HG02981 (cell line): Measurements from ENCODE around the gene TRPC4AP.

Experiments used
- ATAC-seq: cut with Tn5 transposase; IDR thresholded peaks from one replicate; pipeline ENCODE4 v1.9.1; 2021; ENCODE audit warnings: mild to moderate bottlenecking, moderate library complexity; ENCODE audit not compliant: unreplicated experiment

The TRPC4AP gene

DNA sequence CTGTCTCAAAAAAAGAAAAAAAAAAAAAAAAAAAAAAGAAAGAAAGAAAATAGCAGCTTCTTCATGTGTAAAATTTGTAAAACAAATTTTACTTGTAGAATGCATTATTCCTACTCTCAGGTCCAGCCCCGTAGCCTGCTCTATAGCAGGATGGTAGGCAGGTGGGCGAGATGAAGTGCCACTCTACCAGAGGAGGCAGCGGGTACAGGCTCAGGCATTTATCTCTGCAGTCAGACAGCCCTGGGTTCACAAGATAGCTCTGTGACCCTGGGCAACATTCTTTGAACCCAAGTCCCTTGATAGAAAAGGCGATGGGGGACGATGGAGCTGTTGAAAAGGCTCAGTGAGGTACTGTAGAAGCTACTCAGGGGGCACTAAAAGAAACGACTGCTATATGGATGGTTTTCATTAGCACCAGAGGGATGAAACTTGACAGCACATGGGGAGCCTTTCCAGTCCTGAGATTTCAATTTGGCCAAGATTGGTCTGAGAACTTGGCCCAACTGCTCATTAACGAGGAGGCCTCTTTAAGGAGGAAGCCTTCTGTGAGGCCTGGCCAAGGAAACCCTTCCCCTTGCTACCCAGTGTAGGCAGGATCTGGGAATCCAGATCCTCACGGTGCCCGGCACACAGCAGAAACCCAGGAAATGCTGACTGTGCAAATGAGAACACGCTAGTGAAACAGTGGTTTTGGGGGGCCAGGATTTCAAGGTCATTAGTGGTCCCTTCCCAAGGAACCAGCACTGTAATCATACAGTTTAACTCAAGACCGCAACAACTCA lies 73.8 kb downstream of the TRPC4AP start:
- ATAC-seq, result no peak

DNA sequence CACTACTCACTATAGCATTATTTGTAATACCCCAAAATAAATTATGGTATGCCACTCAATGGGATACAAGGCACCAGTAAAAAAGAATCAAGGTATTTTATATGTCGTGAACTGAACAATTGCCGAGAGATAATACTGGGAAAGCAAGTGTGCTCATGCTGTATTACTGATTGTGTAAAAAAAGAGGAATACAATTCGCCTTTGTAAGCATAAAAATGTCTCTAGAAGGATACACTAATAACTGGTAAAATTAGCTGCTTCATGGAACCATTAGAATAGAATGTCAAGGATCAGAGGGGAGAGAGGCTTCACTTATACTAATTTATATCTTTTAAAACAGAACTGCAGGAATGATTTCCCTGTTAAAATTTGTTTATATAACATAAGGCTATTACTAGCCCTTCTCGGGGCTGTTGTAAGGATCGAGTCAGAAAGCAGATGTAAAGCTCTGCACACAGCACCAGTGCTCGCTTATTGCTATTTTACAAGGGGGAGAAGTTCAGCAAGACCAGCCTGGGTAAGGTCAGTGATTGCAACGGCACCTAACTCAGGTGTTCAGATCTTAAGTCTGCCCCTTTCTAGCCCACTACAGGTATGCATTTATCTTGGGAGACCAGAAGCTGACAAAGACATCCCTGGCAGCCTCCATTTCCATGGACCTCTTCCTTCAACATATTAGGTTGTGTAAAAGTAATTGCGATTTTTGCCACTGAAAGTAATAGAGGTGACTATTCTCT lies 75.3 kb downstream of the TRPC4AP start:
- no peak for ATAC-seq

DNA sequence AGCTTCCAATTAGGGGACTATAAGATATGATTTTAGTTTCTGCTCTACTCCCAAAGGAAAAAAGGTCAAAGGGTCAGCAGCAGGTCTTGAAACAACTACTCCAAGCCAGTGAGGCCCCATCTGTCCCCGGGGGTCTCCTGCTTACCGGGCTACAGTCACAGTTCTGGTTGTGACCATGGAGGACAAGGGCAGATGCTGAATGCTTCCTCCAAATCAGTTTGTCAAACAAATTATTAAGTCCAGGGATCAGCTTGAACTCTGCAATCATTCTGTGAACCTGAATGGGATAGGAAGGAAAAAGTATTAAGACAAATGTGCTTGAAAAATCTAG lies 76.8 kb downstream of the TRPC4AP start:
- no peak for ATAC-seq

DNA sequence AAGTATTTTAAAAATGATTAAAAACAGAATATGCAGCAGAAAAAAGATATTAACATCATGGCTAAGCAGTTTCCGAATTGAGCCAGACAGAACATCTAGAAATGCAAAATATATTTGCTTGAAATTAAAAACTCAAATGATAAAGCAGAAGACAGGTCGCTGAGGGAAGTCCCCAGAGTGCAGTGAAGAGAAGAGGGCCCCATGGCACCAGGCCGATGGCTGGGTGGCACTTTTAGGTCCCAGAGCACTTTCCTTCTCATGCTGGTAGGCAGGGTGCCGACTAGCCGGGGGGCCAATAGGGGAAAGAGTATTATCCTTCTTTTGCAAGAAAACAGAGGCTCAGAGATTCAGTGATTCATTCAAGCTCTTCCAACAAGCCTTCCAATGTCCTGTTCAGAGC lies 78.1 kb downstream of the TRPC4AP start:
- ATAC-seq, result no peak

DNA sequence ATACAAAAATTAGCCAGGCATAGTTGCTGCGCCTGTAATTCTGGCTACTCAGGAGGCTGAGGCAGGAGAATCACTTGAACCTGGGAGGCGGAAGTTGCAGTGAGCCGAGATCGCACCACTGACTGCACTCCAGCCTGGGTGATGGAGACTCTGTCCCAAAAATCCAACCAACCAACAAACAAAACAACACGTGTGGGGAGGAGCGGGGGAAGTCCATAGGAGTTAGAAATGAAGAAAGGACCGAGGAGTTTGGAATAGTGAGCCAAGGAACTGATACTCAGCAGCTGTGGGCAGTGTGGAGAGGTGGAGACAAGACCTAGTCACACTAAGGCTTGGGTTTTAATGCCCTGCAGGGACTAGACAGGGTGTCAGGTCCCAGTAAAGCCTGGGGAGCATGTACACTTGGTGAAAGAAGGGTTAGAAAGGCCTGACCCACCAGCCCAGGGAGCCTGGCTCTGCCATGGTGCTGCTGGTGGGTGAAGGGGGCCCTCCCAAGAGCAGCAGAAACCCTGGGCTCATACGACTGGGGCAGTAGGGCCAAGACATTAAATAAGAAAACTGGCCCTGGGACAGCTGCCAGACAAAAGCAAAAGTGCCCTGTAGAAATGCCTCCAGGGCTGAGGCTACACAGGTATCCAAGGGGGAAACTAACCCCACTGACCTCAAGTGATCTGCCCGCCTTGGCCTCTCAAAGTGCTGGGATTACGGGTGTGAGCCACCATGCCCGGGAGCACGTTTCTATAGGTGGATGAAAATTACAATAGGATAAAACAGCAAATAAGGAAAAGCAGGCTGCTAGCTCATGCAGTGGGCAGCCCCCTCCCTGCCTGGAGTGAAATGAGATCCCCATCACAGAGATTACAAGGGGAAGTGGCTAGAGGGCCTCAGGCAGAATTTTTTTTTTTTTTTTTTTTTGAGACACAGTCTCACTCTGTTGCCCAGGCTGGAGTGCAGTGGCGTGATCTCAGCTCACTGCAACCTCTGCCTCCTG lies 78.9 kb downstream of the TRPC4AP start:
- no peak for ATAC-seq

DNA sequence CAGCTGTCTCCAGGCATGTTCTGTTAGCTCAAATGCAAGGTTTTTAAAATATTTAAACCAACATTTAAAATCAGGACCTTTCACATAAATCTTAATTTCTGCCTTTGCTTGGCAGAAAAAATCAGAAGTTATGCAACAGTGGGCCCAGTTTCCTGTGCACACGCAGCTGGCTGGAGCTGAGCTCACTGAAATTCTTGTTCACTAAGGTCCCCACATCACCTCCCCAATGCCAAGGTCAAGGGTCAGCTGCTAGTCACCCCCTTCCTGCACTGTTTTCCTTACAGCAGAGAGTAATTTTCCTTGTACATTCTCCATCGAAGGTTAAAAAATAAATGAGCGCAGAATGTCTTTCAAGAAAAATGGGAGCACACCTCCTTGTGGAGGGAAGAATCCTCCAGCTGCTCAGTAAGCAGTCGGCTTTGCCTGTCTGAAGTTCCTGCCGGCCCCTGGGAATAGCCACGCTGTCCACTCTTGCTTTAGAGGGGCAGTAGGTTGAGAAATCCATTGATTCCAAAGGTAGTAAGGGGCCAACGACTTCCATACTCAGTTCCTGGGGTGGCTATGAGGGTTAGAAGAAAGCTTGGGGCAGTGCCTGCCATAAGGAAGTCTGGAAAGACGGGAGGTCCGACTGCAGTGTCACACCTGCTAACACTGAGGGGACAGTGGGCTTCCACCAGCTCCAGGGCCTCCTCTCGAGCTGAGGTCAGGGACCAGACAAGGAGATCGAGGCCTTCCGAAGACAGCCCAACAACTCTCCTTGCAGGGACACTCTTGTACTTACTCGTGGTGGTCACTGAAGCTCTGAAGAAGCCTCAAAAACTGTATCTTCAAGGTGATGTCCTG lies 80.2 kb downstream of the TRPC4AP start:
- no peak for ATAC-seq

DNA sequence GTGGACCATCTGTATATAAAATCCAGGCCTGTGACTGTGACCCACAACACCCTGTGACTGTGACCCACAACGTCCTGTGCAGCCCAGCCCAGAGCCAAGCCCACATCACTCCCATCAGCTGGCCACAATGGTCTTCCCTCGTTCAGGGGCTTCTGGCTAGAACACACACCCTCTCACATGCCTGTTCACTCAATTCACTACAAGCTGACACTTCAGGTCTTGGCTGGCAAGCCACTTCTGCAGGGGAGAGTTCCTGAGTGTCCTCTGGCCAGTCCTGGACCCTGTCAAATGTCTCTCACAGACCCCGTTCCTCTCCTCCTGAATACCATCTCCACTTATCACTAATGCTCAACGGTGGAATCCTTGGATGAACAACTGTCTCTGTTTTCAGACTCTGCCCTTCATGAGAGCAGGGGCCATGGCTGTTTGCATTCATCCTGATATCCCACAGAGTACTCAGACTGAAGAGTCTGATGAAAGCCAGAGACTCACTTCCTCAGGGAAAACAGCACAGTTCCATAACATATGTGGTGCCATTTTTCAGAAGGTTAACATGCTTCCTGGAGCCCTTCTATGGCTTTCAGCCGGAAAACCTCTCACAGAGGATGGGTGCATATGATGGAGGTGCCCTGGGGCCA lies 80.9 kb downstream of the TRPC4AP start:
- no peak for ATAC-seq

DNA sequence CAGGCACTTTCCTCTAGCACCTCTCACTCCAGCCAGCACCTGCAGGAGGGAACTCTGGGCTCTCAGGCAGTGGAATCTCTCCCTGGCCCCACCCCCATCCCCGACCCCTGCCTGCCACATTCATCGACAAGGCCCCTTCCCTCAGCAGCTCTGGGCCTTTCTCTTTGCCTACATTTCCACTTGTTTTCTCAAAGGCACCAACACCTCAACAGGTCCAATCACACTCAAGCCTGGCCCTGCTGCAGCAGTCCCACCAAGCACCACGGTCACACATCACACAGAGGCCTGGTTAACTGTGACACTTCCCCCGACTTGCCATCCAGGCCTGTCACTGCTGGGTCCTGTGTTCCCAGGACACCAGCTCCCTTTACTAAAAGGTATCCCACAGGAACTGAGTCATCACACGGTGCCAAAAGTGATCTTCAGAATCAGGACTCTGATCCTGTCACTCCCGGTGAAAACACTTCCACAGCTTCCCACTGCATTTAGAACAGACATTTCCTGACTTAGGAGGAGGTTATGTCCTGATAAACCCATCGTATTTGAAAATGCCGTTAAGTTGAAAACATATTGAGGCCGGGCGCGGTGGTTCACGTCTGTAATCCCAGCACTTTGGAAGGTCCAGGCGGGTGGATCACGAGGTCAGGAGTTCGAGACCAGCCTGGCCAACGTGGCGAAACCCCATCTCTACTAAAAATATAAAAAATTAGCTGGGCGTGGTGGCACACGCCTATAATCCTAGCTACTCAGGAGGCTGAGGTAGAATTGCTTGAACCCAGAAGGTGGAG lies 82.0 kb downstream of the TRPC4AP start:
- no peak for ATAC-seq

DNA sequence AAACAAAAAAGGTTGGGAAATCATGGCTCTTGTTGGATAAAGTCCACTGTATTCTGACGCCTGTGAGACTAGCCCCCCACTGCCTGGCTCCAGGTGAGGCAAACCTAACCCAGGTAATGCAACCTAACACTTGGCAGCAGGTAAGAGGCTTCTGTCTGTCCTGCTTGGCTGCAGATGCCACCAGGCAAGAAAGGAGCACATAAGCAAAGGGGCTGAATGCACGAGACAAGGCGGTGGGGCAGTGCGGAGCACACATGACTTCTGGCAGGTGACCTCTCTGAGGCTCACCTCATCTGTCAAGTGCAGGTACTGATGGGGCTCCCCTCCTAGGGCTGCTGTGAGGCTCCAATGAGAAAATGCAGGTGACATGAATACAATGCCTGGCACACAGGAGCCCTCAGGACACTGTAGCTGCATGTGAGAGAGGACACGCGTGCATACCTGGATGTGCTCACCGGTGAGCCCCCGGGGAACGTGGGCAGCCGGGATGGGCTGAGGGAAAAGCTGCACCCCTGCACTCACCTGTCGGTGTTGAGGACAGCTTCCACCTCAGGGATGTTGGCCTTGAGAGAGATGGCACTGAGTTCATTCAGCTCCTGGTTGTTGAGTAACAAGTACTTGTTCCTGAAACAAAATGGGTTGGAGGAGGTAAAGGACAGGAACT lies 82.8 kb downstream of the TRPC4AP start:
- ATAC-seq, result no peak

DNA sequence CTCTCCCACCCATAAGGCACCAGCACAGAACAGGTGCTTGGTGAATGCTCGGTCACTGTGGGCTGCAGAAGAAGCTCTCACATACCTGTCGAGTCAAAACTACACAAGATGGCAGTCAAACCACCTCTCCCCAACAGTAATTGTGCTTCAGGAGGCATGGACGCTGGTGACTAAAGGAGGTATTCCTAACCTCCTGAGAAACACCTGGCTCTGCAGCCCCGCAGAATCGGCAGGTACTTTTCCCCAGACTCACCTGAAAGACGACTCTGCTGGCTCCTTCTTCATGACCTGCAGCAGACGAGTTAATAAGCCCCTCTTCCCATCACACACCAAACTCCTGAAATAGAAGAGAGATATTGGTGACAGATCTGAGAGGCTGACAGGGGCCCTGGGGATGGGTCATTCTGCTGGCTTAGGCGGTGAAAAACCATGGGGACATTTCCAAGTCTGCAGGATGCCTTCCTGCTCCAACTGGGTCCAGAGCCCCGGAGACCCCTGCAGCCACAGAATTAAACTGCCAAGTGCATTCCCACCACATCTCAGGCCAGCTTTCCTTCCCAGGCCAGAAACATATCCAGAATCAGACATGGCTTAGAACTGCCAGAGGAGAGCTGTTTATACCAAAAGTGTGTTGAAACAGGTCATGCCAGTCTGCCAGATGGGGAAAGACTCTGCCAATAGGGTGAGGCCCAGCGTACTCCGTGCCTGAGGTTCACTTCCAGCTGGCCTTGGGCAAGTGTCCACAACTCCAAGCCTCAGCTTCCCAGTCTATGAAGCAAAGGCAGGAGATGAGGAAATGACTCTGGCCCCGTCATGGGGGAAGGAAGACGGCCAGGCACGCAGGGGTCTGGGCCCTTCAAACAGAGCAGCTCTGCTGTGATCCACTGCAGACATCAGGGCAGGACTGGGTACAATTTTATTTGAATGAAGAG lies 83.9 kb downstream of the TRPC4AP start:
- no peak for ATAC-seq

DNA sequence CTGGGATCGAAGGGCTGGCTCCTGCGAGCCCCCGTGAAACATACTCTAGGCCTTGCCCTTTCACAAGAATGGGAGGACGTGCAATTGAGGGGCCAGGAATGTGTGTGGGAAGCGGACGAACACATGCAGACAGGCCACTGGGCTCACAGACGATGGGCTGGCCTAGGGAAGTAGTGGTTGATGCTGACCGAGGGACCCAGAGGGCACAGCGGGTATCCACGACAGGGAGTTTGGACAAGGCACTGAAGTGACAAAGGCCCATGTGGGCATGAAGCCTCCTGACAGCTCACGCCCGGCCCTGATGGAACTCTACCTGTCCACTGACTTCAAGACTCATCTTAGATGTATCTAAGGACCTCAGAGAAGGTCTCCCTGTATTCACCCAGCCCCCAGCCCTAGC lies 84.7 kb downstream of the TRPC4AP start:
- no peak for ATAC-seq

DNA sequence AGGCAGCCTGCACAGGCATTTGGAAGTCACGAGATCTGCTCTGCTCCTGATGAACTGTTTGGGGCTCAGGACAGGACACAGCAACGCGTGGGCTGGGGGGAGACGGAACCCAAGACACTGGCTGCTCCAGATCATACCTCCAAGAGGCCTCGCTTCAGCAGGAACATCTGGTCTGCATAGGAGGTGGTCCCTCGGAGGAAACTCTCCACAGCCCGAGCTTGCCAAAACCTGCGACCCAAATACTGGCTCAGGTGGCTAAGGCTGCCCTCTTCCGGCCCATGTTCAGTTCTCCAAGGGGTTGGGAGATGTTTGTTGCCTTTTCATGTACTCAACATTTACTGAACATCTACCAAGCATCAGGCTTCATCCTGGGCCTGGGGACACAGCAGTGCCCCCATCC lies 85.2 kb downstream of the TRPC4AP start:
- ATAC-seq, result no peak

DNA sequence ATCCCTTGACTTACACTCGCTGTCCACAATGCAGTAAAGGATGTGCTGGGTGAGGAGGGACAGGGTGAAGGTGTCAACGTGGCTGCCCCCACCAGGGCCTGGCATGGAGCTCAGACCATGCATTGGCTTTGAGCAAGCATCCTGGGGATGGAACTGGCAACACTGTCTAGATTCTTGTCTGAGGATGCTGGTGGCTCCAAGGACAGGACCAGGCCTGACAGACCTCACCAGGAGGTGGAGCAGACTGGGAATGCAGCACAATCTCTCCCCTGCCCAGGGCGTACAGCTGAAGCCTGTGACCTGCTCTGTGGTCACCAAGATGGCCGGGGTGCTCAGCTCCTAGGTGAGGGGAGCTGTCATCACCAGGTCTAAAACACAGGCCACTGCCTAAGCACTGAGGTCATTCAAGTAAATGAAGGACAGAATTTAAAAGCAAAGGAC lies 86.1 kb downstream of the TRPC4AP start:
- ATAC-seq, result no peak

DNA sequence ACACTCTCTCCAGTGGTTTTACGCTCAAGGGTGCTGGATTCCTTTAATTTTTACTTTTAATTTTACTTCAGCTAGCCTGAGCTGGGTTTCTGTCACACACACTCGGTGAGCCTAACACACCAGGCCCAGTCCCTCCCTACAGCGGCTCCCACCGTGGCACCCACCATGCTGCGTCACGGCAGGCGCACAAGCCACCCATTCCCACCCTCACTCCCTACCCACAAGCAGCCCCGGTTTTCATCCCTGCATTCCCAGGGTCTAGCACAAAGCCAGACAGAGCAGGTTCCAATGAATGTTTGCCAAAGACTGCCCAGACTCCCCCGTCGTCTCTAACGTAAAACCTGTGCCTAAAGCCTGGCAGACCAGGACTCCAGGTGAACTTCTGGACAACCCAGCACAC lies 86.6 kb downstream of the TRPC4AP start:
- ATAC-seq, result no peak

DNA sequence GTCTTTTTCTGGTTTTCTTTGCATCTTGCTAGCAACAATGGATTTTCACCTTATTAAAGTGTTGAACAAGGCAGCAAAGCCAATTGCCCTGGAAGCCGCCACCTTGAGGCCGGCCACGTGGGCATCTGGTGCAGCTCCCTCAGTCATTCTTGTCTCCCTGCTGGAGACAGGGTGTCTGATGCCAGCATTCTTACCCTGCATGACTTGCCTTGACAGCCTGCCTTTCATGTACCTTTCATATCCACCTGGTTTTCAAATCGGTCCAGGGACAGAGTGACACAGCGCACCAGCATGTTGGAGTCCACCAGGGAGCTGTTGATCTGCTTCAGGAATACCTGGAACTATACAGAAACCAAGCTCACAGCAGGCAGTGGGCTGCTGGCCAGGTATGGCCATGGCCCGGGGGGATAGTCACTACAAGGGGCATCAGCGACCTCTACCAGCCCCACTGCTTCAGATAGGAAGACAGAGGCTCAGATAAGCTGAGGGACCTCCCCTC lies 87.1 kb downstream of the TRPC4AP start:
- ATAC-seq, result no peak

DNA sequence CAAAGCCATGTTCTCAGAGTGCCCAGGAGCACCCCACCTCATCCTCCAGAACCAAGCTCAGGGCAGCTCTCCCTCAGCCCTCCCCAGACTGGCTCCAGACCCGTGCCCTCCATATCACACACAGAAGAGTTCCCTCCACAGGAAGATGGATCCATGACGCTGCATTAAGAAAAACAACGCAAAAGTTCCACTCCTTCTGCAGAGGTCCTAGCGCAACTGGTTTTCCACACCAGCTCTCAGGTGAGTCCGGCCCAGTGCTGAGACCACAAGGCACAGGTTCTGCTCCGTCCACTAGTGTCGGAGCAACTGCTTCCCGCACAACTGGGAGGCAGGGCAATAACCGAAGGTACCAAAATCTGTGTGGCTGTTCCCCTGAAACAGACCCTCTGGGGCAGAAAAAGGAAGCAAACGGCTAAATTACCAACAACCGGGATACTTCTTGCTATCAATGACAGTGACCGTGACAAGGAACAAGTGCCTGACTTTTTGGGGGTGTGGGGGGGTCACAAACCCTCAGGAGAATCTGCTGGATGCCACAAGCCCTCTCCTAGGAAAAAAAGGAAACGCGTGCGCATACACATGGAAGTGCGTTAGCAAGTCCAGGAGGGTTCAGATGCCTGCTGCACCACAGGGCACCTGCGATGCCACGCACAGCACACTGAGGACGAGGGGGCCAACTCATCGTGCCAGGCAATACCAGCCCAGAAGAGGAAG lies 87.7 kb downstream of the TRPC4AP start:
- ATAC-seq, result no peak
